ENCODE data around the gene RNF144A.

The RNF144A gene

DNA sequence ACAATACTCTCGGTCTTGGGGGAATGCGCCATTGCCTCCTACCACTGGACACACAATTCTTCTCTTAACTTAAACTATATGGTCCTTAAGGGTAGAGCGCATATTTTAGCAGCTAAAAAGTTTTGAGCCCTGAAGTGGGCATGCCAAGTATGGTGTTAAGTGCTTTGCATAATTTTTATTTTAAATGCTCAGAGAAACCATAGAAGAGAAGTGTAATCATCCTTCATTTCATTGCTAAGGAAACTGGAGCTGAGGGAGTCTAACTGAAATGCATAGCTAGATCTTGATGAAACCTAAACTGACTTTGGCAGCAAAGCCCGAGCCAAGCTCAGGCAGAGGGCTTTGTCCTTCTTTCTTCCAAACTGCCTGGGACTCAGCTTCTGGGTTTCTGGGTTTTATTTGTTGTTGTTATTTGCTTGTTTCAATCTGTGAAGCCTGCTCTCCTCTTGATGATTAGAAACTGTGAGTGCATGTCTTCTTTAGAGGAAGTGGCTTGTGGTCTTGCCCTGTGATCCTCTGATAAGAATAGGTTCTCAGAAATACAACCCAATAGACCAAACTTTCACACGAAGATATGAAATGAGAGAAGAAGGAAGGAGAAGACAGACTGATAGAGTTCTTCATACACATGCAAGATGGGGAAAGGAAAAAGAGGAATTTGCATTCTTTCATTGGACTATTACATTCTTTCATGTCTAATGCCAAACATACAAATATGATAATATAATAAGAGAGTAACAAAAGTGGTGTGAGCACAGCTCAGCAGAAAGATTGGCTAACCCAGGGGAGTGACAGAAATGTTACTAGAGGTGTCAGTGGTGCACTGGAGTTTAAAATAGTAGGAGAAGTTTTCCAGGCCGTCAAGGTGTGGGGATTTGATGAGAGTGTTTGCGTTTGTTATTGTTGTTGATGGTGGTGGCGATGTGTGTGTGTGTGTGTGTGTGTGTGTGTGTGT is 7.5 kb upstream of the RNF144A start:
- DNase-seq: no peak

DNA sequence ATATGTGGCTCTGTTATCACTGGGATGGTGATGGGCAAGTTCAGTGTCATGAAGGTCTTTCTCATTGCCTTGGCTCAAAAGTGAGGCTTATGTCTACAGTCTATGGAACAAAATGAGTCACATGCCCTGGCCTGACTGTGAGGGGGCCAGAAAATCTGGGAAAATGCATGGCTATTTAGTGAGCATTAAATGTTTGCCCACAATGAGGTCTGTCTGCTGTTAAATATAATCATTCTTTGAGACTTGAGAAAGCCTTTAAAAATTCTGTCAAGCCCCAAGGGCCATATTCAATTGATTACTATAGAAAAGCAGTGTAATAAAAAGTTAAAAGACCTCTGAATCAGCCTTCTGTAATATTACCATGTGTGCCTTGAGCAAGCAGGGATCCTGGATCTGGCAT is 5.5 kb upstream of the RNF144A start:
- no peak for DNase-seq

DNA sequence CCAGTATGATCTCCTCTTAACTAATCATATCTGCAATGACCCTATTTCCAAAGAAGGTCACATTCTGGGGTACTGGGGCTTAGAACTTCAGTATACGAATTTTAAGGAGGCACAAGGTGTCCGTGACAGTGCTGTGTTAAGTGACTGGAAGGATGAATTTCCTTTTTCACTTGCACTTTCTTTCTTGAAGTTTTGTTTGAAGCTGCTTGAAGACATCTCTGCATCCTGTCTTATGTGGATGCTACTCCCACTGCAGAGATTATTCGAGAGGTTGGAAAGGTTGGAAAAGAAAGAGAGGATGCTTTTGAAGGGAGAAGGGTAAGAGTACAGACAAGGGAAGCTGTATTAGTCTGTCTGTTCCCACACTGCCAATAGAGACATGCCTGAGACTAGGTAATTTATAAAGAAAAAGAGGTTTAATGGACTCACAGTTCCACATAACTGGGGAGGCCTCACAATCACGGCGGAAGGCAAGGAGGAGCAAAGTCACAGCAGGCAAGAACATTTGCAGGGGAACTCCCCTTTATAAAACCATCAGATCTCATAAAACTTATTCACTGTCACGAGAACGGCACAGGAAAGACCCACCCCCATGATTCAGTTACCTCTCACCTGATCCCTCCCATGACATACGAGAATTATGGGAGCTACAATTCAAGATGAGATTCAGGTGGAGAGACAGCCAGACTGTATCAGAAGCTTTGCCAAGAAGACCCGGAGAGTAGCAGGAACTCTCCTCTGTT is 3.6 kb upstream of the RNF144A start:
- DNase-seq: no peak

DNA sequence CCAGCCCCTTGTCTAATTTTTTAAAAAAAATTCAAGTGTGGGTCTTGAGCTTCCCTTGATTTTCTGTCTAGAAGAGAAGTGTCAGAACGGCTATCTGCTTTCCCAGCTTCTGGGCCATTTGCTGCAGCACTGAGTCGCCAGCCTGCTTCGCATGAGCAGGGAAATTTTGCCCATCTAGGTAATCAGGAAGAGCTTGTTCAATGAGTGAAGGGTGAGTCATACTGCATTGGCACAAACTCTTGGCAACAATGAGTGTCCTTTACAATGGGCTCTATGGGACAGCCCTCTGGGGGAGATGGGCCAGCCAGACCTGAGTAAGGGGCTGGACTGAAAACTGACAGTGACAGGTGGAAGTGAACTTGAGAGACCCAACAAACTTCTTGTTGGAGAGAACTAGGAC is 2.4 kb upstream of the RNF144A start:
- no peak for DNase-seq

DNA sequence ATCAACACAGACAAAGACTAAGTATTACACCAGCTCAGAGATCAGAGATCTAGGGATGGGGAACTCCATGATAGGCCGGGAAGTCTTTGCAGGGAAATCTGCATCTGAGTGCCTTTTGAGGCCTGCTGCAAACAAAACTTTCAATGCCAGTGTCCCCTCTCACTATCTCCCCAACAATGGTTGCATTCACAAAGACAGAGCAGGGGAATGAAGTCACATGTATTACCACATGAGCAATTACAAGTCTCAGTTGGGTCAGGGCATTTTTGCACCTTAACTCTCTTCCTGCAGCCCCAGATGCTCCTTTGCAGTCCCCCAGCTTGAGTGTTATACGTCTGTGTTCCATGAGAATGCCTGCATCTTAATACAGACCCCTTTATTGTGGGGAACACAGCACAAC is 1.8 kb upstream of the RNF144A start:
- DNase-seq: no peak

DNA sequence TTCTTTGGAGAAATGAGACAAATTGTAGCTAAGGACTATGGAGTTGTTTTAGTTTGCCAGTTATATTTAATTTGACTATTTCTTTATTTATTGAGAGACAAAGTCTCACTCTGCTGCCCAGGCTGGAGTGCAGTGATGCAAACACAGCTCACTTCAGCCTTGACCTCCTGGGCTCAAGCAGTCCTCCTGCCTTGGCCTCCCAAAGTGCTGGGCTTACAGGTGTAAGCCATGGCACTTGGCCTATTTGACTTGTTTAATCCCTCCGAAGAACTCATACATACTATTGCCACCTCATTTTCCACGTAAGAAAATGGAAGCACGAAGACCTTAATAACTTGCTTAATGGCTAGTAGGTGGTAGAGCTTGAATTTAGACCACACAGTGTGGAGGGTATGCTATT is 988 bp upstream of the RNF144A start:
- DNase-seq: no peak

DNA sequence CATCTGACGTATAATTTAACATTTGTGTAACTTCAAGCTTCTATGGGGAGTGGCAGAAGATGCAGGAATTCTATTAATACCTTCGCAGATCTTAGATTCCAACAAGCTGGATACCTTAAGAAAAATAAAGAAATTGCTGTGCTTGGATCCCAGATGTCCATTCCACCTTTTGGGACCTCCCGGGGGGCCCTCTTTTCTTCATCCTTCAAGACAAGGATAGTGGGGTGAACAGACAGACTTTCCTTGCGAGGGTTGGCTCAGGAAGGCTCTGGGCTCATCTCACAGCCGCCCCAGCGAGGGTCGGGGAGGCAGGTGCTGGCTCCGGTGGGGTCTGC is 509 bp upstream of the RNF144A start:
- no peak for DNase-seq

DNA sequence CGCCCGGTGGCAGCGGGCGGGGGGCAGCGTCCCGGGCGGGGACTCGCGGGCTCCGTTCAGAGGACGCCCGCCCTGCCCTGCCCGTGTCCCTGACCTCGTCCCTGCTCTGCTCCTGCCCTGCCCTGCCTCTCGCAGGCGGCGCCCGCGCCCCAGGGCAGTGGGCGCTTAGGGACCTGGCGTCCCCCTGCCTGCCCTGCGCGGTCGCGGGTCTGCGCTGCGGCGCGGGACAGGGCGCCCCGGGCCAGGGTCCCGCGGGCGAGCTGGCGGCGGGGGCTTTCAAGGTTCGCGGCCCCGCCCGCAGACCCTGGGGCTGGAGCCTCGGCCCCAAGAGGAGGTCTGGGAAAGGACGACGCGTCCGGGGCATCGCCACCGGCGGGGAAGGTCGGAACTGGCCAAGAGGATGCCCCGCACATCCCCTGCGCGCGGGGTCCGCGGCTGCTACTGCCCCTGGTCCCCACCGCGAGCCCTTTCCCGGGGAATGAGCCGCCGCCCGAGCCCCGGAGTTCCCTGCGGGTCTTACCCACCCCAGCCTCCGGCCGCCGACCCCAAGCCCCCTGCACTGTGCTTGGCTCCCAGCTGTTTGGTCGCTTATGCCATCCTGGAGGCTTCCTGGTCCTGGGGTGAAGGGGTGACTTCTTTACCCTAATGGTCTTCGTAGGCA is 679 bp downstream of the RNF144A start:
- no peak for DNase-seq

DNA sequence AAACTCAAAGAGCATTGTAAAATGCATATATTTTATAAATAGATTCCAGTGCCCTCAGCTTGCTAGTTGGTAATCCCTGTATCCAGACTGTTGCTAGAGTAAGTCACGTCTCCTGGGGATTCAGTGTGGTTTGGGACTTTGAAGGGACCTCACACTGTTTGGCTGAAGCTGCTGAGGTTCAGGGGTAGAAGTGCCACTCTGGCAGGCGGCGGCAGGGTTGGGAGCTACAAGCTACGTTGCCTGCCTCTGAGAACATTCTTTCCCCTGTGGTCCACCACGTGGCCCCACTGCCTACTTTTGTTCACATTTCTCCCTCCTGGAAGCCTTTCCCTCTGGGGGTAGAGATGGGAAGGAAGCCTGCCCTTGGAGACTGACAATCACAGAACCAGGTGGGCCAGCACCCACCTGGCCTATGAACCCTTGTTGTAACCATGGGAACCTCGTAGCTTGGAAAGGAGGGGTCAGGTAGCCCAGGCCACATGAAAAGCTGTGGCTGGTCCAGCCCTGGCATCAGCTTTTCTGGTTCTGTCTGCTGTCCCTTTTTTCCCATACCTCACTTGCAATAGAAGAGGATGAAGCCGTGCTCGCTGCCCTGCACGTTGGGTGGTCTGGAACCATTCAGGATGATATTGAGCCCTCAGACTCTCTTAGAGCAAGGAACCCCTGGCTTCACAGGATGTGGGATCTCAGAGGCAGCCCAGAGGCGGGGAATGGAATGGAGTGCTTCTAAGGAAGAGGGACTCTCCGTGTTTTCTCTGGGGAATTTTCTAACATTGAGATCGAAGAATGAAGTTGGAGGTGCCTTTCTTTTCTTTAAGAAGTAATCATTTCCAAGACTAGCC is 2.9 kb downstream of the RNF144A start:
- DNase-seq: no peak

DNA sequence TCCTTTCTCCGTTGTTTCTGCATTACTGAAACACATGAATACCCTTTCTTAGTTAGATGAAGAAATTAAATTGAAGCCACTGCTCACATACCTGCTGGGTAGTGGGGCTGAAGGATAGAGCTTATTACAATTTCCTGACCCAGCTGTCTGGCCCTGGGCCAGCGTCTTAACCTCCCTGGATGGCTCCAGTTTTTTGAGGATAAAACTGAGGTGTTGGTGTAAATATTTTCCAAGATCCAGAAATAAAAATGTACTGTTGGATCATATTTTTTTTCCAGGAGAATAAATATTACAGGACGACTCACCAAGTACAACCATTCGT is 3.5 kb downstream of the RNF144A start:
- no peak for DNase-seq

DNA sequence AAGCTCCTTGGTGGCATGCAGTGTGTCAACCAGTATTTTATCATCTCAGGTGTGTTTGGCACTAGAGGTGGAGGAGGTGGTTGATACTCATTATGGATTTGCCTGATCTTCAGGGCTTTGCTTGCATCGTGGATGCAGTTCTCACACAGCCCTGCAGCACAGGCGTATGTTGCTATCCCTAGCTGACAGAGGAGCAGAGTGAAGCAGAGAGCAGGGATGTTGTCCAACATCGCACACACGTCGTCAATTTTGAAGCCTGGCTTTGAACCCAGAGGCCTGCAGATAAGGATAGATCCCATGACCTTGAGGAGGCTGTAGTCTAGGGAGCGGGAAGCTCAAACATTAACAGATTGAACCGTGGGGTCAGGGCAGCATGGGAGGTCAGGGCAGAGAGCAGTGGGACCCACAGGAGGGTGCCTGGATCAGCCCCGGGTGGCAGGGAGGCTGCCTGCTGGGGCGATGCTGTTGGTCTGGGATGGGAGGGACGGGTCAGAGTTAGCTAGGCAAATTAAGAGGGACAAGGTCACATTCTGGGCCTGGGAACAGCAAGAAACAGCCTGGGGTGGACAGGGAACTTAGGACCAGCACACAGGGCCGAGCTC is 4.2 kb downstream of the RNF144A start:
- DNase-seq: no peak

DNA sequence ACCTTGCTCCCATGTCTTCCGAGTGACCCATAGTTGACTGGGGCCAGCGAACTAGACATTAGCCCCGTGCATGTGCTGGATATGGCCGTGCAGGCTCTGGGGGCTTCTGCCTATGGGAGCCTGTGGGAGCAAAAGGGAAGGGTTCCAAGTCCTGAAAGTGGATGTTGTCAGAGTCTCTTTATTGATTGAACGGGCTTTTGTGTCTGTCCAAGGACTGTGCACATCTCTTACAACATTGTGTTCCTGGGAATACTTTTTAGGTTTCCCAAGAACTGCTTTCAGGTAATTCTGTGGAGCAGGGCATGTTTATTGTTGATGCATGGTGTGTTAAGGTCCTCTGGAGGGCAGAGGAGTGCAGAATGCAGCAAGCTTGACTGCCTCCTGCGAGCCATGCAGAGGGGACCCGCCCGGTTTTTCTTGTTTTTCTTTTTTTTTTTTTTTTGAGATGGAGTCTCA is 5.0 kb downstream of the RNF144A start:
- DNase-seq: no peak

DNA sequence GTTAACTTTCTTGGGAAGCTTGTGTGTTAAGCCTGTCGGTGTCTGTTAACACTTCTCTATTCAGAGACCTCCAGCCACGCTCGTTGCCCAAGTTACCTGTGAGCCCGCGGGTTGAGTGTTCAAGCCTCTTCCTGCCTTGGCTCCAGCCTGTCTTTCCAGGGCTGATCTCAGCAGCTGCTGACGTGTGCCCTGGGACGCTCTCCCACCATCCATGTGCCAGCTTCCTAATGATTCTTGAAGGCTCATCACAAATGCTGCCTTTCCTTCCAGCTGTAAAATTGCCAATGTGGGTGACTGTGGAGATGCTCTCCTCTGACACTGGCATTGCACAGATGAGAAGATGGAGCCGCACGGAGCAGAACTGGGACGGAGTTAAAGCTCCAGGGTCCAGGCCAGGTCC is 6.1 kb downstream of the RNF144A start:
- no peak for DNase-seq

DNA sequence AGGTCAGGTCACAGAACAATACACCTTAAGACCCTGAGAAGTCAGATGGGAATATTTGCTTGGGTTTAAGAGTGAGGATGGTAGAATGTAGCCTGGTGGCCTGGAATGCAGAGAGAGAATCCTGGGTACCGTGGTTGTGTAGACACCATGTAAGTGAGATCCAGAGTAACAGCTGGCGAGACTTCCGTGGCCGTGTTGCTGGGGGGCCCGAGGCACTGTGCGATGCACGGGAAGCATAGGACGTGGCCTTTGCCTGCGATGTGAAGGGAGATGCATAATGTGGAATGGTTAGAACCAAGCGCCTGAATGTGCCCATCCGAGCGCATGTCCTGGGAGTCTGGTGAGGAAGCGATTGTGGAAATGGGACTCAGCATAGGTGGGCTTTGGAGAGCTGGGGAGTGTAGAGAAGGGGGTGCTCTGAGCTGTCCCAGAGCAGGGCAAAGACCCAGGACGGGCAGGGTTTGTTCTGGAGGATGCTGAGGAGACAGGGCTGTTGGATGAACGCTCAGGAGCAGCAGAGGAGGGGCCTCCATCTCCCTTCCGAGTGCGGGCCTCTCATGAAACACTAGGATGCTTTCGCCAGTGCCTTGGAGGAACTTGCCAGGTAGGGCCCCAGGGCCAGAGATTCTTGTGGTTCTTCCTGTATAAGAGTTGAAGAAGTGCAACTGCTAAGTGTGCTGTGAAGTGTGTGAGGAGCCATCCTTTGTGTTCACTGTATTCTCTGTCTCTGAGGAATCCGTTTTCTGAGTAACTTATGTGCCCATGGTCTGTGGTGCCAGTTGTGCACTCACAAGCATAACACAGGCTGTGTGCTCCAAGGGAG is 7.1 kb downstream of the RNF144A start:
- no peak for DNase-seq

DNA sequence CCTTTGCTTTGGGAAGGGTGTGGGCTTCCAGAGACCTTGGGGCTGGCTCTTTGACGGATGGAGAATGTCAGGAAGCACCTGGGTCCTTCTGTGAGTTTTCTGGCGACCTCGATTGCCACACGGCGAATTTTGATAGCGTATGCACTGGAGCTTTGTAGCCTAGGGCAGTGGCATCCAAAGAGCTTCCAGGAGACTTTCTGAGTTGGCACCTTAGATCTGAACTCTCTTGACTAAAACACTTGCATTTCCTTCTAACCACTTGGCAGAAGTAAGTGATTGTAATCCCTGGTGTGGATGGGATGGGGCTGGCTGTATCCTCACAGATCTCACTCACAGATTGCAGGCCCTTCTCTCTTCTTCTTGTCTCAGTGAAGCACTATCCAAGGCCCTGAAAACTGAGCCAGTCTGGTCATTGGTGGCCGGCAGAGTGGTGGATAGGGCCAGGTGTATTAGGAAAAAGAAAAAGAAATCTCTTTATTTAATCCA is 7.8 kb downstream of the RNF144A start:
- DNase-seq: no peak

DNA sequence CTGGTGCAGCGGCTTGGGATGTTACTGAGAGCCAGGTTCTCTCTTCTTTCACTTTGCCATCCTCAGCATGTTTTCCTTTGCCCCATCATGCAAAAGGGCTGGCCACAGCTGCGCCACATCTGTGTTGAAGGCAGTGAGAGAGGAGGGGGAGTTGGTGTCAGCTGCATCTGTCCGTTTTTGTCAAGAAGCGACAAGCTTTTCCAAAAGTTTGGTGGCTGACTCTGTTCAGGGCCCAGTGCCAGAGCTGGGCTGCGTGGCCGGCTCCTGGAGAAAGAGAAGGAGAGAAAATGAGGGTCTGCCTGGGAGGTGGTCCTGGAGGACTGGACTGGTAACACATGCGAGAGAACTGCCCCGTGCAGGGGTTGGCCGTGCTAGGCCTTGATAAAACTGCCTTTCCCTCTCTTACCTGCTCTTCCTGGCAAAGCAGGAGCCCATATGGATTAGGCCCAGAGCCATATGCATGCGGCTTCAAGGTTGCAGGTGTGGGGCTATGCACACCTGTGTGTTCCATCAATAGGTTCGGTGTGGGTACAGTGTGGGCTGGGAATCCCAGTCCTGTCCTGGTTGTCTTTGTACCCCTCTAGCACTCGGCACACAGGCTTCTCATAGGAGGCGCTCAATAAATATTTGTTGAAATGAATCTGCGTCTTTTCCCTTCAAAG is 9.0 kb downstream of the RNF144A start:
- no peak for DNase-seq

DNA sequence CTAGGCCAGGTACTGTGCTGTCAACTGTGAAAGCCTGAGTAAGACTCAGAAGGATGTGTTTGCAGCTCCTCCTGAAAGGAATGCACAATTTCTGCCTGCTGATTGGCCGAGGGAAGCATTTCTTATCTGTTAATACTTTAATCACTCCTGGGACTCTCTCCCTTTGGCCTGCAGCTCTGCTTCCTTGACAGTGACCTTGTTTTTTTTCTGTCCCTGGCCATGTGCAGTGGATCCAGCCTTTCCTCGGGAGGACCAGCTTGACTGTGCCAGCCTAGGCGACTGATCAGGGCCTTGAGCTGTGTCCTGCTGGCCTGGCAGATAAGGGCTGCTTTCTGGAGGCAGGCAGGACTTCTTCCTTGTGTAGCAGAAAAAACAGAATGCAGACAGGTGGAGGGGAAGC is 10.0 kb downstream of the RNF144A start:
- DNase-seq: no peak

DNA sequence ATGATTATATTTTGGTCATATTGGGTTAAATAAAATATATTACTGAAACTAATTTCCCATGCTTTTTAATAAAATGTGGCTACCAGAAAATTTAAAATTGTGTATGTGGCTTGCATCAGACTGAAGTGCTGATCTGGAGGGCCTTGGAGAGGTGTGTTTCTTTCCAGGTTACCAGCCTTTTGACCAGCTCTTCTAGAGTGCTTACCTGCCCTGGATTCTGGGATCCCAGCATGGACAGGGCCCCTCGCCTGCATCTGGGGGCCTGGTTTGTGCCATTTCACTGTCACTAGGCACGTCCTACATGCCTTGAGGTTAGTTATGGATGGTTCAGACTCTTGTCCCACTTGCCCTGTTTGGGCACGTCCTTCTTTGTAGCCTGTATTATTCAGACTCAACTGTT is 10.5 kb downstream of the RNF144A start:
- no peak for DNase-seq

DNA sequence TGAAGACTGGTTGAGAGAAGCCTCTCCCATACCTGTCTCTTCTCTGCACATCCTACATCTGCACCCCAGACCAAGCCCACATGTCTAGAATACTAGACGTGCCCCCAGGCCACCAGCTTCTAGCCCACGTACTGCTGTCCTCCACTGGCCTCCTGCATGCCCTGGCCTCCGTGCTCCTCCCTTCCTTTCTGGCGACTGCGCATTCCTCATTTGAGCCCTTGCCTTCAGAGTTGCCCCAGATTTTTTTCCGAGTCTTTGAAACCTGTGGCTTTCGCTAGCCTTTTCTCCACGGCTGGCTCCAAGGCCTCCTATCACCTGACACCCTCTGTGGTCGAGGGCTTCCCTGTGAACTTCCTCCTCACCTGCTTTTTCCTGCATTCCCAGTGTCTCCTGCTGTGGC is 11.2 kb downstream of the RNF144A start:
- no peak for DNase-seq

DNA sequence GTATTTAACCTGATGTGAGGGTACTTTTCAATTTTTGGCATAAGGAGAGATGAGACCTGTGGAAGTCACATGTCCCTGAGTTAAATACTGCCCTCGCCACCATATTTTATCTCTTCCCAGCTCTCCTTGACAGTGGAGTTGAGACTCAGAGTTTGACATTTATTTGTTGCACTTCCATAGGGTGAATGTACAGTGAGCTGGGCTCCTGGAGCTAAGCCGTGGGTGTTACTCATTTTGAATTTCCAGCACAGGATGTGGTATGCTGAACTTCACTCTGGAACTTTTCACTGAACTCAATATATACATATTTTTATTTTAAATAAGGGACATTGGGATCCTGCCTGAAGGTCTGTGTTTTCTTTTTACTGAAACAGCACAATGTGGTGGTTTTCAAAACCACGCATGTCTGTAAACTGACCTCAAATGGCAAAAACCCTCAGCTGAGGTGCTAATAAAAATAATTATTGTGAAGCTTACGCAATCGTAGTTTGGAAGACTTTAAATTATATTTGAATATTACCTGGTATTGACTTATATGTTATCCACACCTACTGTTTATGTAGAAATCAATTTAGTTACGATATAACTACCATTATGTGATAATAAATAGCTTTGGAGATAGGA is 12.1 kb downstream of the RNF144A start:
- DNase-seq: no peak

All from NCI-H2227 treated with DMSO at 0.1 percent for 48 hours (cell line).